Measurements from ENCODE around the gene AKR1C3. TPM values are rescaled to one million over a fixed set of nuclear protein-coding genes. Genes with fewer than 3 reads are reported as not detected.
"Not testable (repeated sequence)": the region's sequence is repeated elsewhere in the genome, so short reads cannot be mapped to it uniquely, and the experiment has no call there.

Gene AKR1C3
- polyA plus RNA-seq, 1 donor = 64.0 TPM

DNA sequence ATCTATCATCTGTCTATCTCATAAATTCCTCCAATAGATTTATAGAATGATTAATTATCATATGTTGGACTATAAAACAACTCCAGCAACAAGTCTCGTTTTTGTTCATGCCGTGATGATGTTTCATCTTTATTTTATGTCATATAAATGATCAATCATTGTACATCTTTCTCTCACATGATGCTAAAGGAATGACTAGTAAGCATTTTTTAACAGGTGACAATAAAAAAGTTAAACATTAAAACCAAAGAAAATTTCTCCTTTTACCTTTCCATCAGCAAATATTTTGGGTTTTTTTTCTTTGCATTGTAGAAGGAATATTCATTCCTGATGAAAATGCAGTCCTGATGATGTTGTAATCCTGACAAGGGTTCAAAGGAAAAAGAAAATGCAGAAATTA lies 41.4 kb downstream of the AKR1C3 start:
- no peak for DNase-seq

GRCh38 chr10:5136468-5137087 lies 42.4 kb downstream of the AKR1C3 start:
- no peak for DNase-seq

GRCh38 chr10:5137699-5138098 lies 43.5 kb downstream of the AKR1C3 start:
- not testable (repeated sequence) for DNase-seq

DNA sequence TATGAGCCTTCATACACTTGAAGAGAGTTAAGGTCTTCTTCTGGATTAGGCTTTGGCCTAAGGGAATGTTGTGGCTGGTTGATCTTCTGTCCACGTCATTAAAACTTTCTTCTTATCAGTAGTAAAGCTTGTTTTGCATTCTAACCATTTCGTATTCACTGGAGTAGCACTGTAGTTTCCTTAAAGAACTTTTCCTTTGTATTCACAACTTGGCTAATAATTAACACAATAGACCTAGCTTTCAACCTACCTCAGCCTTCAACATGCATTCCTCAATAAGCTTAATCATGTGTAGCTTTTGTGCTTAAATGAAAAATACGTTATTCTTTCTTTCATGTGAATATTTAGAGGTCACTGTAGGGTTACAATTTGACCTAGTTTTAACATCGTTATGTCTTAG lies 48.0 kb downstream of the AKR1C3 start:
- peak; percentile 19 for DNase-seq

DNA sequence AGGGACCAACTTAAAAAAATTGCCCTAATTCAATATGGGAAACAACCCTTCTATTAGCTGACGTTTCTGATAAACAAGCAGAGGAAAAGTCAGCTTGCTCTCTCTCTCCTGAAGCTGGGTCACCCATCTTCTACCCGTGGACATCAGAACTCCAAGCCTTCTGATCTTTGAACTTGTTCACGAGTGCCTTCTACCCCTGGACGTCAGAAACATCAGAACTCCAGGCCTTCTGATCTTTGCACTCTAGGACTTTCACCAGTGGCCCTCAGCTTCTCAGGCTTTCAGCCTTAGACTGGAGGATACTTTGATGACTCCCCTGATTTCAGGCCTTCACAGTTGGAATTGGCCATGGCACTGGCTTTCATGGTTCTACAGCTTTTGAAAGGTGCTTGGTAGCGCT lies 48.9 kb downstream of the AKR1C3 start:
- no peak for DNase-seq

GRCh38 chr10:5146920-5147254 lies 52.7 kb downstream of the AKR1C3 start:
- DNase-seq = no peak

- DNase-seq = no peak
These were observed 53.2 kb downstream of the AKR1C3 start for GRCh38 chr10:5147255-5147980.

GRCh38 chr10:5147981-5148677 lies 53.9 kb downstream of the AKR1C3 start:
- DNase-seq = no peak

- DNase-seq = no peak
These were observed 54.4 kb downstream of the AKR1C3 start for GRCh38 chr10:5148678-5149032.

GRCh38 chr10:5151076-5151475 lies 56.9 kb downstream of the AKR1C3 start:
- no peak for DNase-seq

- DNase-seq = no peak
These were observed 61.7 kb downstream of the AKR1C3 start for GRCh38 chr10:5155951-5156350.

Other genes starting within 250 kb of the AKR1C3 start
- gene AKR1C1, start 131.0 kb upstream of the AKR1C3 start, polyA plus RNA-seq (ENCODE audit: insufficient read length) = 15.3 TPM
- gene AKR1C2, start 90.6 kb upstream of the AKR1C3 start, polyA plus RNA-seq (ENCODE audit: insufficient read length) = 8.5 TPM
- 0.20 TPM for gene AKR1C8, start 90.7 kb downstream of the AKR1C3 start, polyA plus RNA-seq (ENCODE audit: insufficient read length)
- not detected for gene AKR1C4, start 102.4 kb downstream of the AKR1C3 start, polyA plus RNA-seq (ENCODE audit: insufficient read length)

Data from left kidney (tissue), 2 donors.